ENCODE results near the gene HSD3B2. TPM values are rescaled to one million over a fixed set of nuclear protein-coding genes. Genes with fewer than 3 reads are reported as not detected.

HSD3B2 gene
- total RNA-seq, 2 donors from 2014 or later: 0.62 TPM; not detected in 1

DNA sequence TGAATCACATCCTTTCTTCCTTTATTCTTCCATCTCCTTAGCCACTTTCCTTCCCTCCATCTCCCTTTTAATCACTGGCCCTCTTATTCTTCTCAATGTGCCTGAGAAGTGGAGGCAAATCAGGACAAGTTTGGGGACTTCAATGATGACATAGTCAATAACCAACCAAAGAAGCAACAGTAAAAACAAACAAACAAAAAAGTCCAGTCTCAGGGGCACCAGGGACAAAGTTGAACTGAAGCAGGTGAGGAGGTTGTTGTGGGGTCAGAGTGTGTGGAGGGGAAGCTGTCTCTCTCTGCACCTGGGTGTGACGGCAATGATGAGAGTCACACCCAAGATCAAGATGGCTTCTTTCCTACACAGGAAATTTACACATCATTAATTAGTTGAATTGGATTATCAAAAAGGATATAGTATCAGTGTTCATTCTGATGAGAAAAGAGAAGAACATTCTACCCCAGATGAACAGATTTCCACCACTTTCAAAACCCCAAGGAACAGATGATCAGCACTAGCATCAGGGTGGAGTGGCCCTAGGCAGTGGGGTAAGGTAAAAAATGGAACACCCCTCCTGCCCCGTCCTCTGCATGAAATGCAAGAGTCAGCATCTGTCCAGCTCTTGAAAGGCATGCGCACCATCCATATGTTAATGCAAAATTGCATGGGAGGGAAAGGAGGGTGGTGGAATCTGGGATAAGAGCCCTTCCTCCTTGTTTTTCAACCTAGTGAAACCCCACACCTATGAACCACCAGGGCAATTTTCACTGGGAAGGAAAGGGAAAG, 32.6 kb downstream of the HSD3B2 start:
- Histone ChIP-seq H3K4me3 (no peak overlapping the region), H3K27me3 (replicated peaks; ENCODE audit: insufficient read depth) (no peaks in the 10 kb centered on the region), H3K27ac (no peak overlapping the region), H3K4me1 (replicated peaks) (no peaks in the 10 kb centered on the region), H3K36me3 (no peaks in the 10 kb centered on the region), H3K9me3 (no peaks in the 10 kb centered on the region)
- intact Hi-C loops (cut with DNase I): no loop called here
- TF ChIP-seq POLR2AphosphoS5 (IDR thresholded peaks at IDR 0.05): no peak
- WGBS: 95% methylated on average over 3 of the region's 3 CpGs
- no peak for DNase-seq (ENCODE audit: low spot score)

DNA sequence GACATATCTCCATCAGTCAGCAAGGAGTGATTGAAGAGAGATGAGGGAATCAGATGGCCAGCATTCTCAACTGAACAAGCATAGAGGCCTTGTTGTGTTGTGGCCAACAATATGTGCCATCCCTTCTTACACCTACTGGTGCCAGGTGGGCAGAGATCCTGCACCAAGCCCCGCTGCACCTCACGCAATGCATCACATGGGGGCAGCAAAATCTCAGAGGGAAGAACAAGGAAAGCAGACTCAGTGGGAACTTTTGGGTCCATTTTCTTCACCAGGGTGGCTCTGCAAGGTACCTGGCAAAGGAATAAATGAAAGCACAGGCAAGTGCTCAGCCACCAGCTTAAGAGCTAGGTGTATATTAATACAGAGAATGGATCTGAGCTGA, 33.2 kb downstream of the HSD3B2 start:
- H3K4me3 ChIP-seq: no peak overlapping the region
- no peak overlapping the region for H3K27ac ChIP-seq
- intact Hi-C loops (cut with DNase I): no loop called here
- H3K9me3 ChIP-seq: no peaks in the 10 kb centered on the region
- no peaks in the 10 kb centered on the region for H3K27me3 ChIP-seq (replicated peaks; ENCODE audit: insufficient read depth)
- DNase-seq (ENCODE audit: low spot score): no peak
- TF ChIP-seq, protein P1, sequence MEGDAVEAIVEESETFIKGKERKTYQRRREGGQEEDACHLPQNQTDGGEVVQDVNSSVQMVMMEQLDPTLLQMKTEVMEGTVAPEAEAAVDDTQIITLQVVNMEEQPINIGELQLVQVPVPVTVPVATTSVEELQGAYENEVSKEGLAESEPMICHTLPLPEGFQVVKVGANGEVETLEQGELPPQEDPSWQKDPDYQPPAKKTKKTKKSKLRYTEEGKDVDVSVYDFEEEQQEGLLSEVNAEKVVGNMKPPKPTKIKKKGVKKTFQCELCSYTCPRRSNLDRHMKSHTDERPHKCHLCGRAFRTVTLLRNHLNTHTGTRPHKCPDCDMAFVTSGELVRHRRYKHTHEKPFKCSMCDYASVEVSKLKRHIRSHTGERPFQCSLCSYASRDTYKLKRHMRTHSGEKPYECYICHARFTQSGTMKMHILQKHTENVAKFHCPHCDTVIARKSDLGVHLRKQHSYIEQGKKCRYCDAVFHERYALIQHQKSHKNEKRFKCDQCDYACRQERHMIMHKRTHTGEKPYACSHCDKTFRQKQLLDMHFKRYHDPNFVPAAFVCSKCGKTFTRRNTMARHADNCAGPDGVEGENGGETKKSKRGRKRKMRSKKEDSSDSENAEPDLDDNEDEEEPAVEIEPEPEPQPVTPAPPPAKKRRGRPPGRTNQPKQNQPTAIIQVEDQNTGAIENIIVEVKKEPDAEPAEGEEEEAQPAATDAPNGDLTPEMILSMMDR (IDR thresholded peaks at IDR 0.05): no peak
- TF ChIP-seq POLR2AphosphoS5 (IDR thresholded peaks at IDR 0.05) (no peak), POLR2A (IDR thresholded peaks at IDR 0.05) (no peak)
- WGBS: 78% methylated on average over 2 of the region's 2 CpGs
- no peaks in the 10 kb centered on the region for H3K4me1 ChIP-seq (replicated peaks)
- no peaks in the 10 kb centered on the region for H3K36me3 ChIP-seq

DNA sequence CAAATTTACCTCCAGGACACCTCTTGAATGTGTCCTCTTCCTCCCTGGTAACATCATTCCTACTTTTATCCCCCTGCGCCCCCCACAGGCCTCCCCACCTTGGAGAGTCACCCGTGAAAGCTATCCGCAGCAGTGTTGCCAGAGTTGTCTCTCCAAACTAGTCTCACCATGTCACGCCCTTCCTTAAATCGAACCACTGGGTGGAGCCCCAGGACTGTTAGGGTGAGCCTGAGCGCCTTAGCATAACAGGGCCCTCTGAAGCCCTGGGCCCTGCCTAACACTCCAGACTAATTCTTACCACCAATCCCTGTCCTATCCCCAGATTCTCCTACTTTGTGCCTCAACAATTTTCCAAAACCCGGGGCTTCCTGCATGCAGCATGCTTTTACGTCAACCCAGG, 35.0 kb downstream of the HSD3B2 start:
- no peak overlapping the region for H3K4me3 ChIP-seq
- H3K4me1 ChIP-seq (replicated peaks): no peaks in the 10 kb centered on the region
- no peak for DNase-seq (ENCODE audit: low spot score)
- H3K36me3 ChIP-seq: no peaks in the 10 kb centered on the region
- no peak overlapping the region for H3K27ac ChIP-seq
- H3K27me3 ChIP-seq (replicated peaks; ENCODE audit: insufficient read depth): no peaks in the 10 kb centered on the region
- H3K9me3 ChIP-seq: no peaks in the 10 kb centered on the region
- intact Hi-C loops (cut with DNase I): no loop called here
- WGBS: 72% methylated on average over 8 of the region's 8 CpGs
- TF ChIP-seq POLR2A (IDR thresholded peaks at IDR 0.05): no peak
- TF ChIP-seq, protein P1 (IDR thresholded peaks at IDR 0.05): no peak
- no peak for TF ChIP-seq POLR2AphosphoS5 (IDR thresholded peaks at IDR 0.05)

DNA sequence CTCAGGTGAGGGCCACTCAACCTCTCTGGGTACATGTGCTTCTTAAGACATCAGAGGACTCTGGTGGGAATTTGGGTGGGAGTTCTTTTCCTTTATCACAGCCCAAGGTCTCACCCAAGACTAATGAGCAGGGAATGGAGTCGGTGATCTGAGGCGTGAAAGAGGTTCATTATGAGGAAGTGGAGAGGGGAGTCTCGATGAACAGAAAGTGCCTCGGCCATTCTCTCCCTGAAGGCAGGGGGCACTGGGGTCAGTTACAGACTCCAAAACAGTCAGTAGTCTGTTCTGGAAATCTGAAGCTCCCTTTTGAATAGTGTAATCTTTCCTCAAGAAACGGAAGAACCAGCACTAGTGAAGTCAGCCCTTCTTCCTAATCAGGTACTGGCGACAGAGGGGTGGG, 36.2 kb downstream of the HSD3B2 start:
- WGBS: 91% methylated on average over 6 of the region's 6 CpGs
- TF ChIP-seq, protein P1 (IDR thresholded peaks at IDR 0.05): no peak
- no peak for TF ChIP-seq POLR2AphosphoS5 (IDR thresholded peaks at IDR 0.05)
- no peak for TF ChIP-seq POLR2A (IDR thresholded peaks at IDR 0.05)
- H3K4me3 ChIP-seq: no peak overlapping the region
- no peaks in the 10 kb centered on the region for H3K27me3 ChIP-seq (replicated peaks; ENCODE audit: insufficient read depth)
- intact Hi-C loops (cut with DNase I): no loop called here
- no peak for DNase-seq (ENCODE audit: low spot score)
- no peaks in the 10 kb centered on the region for H3K4me1 ChIP-seq (replicated peaks)
- no peaks in the 10 kb centered on the region for H3K9me3 ChIP-seq
- no peaks in the 10 kb centered on the region for H3K36me3 ChIP-seq
- no peak overlapping the region for H3K27ac ChIP-seq

DNA sequence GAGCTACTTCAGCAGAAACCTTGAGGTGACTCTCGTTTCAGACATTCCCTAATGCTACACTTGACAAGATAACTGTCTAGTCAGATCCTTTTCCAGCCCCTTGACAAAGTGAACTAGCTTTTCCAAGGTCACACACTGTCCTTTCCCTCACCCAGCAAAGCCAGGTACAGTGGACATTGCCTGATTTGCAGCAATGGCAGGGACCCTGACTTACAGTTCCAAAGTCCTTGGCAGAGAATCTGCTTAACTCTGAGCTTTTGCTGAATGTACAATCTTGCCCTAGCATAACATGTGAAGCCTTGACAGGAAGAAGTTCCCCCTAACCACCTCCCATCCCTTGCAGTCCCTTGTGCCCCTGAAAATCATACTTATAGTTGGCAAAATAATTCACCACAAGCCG, 37.1 kb downstream of the HSD3B2 start:
- intact Hi-C loops (cut with DNase I): no loop called here
- DNase-seq (ENCODE audit: low spot score): no peak
- H3K27me3 ChIP-seq (replicated peaks; ENCODE audit: insufficient read depth): no peaks in the 10 kb centered on the region
- H3K27ac ChIP-seq: no peak overlapping the region
- H3K36me3 ChIP-seq: no peaks in the 10 kb centered on the region
- WGBS: 81% methylated on average over 2 of the region's 2 CpGs
- H3K4me3 ChIP-seq: no peak overlapping the region
- no peaks in the 10 kb centered on the region for H3K9me3 ChIP-seq
- TF ChIP-seq POLR2AphosphoS5 (IDR thresholded peaks at IDR 0.05): no peak
- TF ChIP-seq POLR2A (IDR thresholded peaks at IDR 0.05): no peak
- TF ChIP-seq, protein P1 (IDR thresholded peaks at IDR 0.05): no peak
- no peaks in the 10 kb centered on the region for H3K4me1 ChIP-seq (replicated peaks)
